Activated T-cell treated with anti-CD3 and anti-CD28 coated beads for 1 hour (primary cell): ENCODE results near the gene B4GALT5.

Experiments used
- DNase-seq: peaks from one replicate; pipeline ENCODE4 v3.0.0-alpha.2; 2020; ENCODE audit warnings: low read depth

Gene B4GALT5

DNA sequence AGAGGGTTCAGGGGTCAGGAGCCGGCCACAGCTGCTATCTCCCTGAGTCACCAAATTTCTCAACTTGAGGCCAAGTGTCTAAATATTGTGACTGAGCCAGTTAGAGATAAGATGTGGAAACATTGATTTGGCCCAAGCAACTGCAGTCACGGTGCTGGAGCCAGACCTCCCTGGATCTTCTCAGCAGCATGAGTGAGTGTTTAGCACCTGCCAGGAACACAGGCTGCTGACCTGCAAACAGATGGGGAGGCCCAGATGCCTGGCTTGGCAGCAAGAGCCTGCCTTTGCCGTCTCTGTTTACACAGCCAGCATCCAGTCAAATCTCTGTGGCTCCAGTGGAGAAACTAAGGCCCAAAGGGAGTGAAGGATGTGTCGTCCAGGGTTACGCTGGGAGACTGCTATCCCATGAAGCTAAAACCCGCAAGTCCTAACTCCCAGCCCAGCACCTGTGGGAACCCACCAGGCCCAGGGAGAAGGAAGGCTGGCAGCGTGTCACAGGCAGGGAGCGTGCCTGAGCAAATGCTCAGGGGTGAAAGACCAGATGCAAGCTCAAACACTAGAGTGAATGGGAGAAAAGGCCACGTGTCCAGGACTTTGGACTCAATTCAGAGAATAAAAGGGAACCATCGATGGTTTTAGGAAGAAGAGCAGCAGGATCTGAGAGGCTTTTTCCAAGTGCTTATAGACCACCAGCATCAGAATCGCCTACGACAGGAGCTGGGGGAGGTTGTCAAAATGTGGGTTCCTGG is 129.8 kb downstream of the B4GALT5 start:
- no peak for DNase-seq

- no peak for DNase-seq
Observed at GRCh38 chr20:49583343-49583668, 130.4 kb downstream of the B4GALT5 start.
